GM21825 (cell line): ENCODE data around the gene MTF1.

Source experiments
- ATAC-seq: cut with Tn5 transposase; IDR thresholded peaks from one replicate; pipeline ENCODE4 v1.9.1; 2021; ENCODE audit warnings: mild to moderate bottlenecking, moderate library complexity; ENCODE audit not compliant: unreplicated experiment

The MTF1 gene

GRCh38 chr1:37831809-37832208, 27.6 kb downstream of the MTF1 start:
- ATAC-seq: no peak

GRCh38 chr1:37831109-37831508, 28.3 kb downstream of the MTF1 start:
- no peak for ATAC-seq

- no peak for ATAC-seq
Observed at GRCh38 chr1:37828410-37829074, 30.9 kb downstream of the MTF1 start.

GRCh38 chr1:37825506-37825905, 33.9 kb downstream of the MTF1 start:
- no peak for ATAC-seq

GRCh38 chr1:37824001-37824400, 35.4 kb downstream of the MTF1 start:
- no peak for ATAC-seq

- no peak for ATAC-seq
Observed at GRCh38 chr1:37822906-37823815, 36.2 kb downstream of the MTF1 start.

- ATAC-seq: no peak
Observed at GRCh38 chr1:37821481-37821880, 37.9 kb downstream of the MTF1 start.

GRCh38 chr1:37817481-37817880, 41.9 kb downstream of the MTF1 start:
- no peak for ATAC-seq

GRCh38 chr1:37814252-37814651, 45.1 kb downstream of the MTF1 start:
- no peak for ATAC-seq

GRCh38 chr1:37813529-37814145, 45.8 kb downstream of the MTF1 start:
- ATAC-seq: no peak

- no peak for ATAC-seq
Observed at GRCh38 chr1:37811027-37811655, 48.3 kb downstream of the MTF1 start.

GRCh38 chr1:37809942-37810341, 49.5 kb downstream of the MTF1 start:
- ATAC-seq: no peak

- ATAC-seq: peak; percentile 35
Observed at GRCh38 chr1:37808369-37809319, 50.7 kb downstream of the MTF1 start.

GRCh38 chr1:37807555-37808368, 51.6 kb downstream of the MTF1 start, which contains the start of the genes C1orf122 and YRDC:
Gene C1orf122, plus strand, starts transcription at chr1:37807790. Its CDS starts 615 bp downstream, at chr1:37808405.
Gene YRDC, minus strand, starts transcription at chr1:37808208. Its CDS starts 28 bp downstream, at chr1:37808180.
- ATAC-seq: peak; percentile 76

- no peak for ATAC-seq
Observed at GRCh38 chr1:37807220-37807554, 52.2 kb downstream of the MTF1 start.

- ATAC-seq: no peak
Observed at GRCh38 chr1:37802439-37802838, 57.0 kb downstream of the MTF1 start.

- no peak for ATAC-seq
Observed at GRCh38 chr1:37797750-37798345, 61.5 kb downstream of the MTF1 start.

GRCh38 chr1:37795340-37796125, 63.9 kb downstream of the MTF1 start:
- ATAC-seq: no peak
